SIG-M5 treated with dmso at 0.1 percent for 504 hours (cell line): ENCODE results near the gene ATRN.

Experiments used
- DNase-seq: peaks from one replicate; lab custom pipeline; 2025; ENCODE audit not compliant: unreplicated experiment; lab: John Stamatoyannopoulos, UW

Gene ATRN

GRCh38 chr20:3673221-3674070 is 202.6 kb downstream of the ATRN start:
- no peak for DNase-seq

- no peak for DNase-seq
These were observed 203.6 kb downstream of the ATRN start for GRCh38 chr20:3674447-3674846.

GRCh38 chr20:3674995-3675900 is 204.4 kb downstream of the ATRN start:
- no peak for DNase-seq

DNA sequence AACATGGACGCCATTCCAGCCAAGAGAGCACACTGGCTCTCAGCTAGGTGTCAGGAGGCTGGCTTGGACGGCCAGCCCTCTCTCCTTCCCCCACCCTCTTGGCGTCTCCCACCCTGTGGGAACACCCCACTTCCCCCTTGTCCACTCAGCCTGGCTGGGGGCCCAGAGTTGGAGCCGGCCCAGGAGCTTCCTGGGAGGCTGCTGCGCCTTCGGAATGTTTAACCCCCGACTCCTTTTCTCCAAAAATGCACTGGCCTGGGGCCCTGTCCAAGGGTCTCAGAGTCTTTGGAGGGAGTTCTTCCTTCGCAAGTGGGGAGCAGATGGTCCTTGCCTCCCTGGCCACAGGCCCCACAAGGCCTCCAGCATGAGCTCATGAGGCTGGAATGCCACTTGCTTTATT is 206.9 kb downstream of the ATRN start:
- no peak for DNase-seq

- DNase-seq, result no peak
These were observed 207.4 kb downstream of the ATRN start for GRCh38 chr20:3678198-3678597.

GRCh38 chr20:3678856-3679720 is 208.3 kb downstream of the ATRN start:
- DNase-seq, result no peak

- DNase-seq, result no peak
These were observed 209.2 kb downstream of the ATRN start for GRCh38 chr20:3679749-3680700.

DNA sequence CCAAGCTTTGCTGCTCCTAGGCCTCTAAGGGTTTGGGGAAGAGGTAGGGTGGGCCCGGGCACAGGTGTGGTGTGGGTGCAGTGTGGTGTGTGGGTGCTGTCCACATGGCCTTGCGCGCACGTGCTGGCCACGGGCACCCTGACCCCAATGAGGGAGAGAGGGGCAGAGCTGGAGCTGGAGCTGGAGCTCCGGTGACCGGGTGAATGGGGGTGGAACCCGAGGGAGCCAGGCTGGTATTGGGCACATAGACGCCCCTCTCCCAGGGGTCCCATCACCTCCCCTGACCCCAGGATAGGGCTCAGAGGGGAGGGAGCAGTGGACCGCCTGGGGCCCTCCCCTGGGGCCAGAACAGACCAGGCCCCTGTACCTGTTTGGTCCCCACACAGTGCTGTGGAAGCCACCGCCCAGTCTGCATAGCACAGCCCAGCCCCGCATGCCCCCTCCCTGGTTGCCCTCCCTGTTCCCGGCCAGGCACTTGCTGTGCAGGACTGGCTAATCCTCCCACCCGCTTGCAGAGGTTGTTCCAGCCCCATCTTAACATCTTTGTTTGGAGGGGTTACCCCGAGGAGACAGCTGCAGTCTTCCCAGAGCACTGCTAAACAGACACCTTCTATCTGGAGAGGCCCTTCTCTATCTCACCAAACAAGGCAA is 210.0 kb downstream of the ATRN start:
- DNase-seq, result no peak

DNA sequence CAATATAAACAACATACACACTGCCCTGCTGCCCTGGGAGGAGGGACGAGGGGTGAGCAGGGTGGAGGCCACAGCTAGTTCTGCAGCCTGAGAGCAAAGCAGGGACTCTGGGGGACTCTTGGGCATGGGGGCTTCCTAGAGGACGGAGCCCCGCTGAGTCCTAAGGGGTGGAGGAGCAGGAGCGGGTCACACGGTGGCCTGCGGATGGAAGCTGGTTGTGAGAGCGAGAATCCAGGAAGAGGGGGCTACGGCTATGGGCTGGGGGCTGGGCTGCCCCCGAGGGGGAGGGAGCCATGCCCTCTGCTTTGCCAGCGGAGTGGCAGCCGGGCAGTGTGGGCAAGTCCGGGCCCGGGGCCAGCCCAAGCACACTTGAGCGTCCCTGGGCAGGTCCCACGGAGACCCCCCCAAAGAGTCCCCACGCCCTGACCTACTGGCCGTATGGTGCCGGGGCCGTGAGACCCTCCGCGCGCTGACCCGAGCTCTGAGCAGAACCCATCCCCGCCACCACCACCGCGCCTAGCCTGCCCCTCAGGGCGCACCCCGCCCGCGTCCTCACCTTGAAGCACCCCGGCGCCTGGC is 210.6 kb downstream of the ATRN start:
- no peak for DNase-seq

GRCh38 chr20:3681931-3682781 is 211.3 kb downstream of the ATRN start, which contains the start of gene ADAM33:
Gene ADAM33 (minus strand): TSS chr20:3682010. CDS start chr20:3682004, 6 bp downstream.
- no peak for DNase-seq

DNA sequence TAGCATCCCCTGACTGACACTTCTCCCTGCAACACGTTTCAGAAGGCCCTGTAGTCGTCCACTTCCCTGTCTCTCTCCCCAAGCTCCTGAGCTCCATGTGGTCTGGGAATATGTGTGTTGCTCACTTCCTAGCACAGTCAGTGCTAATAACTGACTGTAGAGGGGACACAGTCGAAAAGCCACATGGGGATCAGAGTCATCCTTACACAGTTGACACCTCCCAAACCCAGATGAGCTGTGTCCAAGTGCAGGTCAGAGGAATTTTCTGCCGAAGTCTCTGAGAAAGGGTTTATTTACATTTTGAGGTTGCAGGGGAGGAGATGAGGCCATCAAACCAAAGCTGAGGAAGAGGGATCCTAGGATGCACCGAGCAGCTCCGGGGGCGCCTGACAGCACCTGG is 214.5 kb downstream of the ATRN start:
- no peak for DNase-seq

GRCh38 chr20:3686421-3686820 is 215.6 kb downstream of the ATRN start:
- DNase-seq, result no peak

DNA sequence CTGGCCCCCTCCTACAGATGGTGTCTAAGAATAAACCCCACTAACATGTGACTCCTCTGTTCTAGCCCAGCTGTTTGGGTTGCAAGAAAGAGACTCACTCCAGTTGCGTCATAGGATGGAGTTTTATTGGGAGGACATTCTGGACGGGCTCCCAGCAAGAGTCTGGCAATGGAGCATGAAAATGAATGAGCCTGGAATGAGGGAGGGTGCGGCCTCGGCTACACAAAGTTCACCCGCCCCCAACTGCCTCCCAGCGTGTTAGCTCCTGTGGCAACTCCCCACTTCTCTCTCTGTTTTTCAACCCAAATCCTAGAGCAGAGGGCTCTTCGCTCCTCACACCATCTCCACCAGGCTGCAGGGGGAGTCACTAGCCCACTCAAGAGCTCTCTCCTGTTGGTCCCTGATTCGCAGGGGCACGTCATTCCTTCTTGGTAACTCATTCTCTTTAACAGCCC is 216.1 kb downstream of the ATRN start:
- peak; percentile 10 for DNase-seq

DNA sequence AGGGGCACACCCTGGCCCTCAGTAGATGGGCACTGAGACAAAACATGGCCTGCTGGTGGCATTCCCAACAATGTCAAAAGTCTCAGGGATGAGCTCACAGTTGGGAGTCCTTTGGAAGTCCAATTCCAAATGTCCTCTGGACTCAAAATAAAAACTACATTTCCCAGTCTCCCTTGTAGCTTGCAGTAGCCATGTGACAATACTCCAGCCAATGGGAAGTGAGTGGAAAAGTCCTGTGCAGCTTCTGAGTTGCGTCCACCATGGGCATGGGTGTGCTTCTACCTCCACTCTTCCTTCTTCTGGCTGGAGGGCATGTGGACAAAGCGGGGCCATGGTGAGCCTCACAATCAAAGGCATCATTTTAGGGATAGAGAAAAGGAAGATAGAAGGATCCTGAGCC is 216.8 kb downstream of the ATRN start:
- DNase-seq, result peak; percentile 28

GRCh38 chr20:3689978-3690377 is 219.2 kb downstream of the ATRN start:
- no peak for DNase-seq

GRCh38 chr20:3690413-3690812 is 219.6 kb downstream of the ATRN start:
- DNase-seq, result no peak

DNA sequence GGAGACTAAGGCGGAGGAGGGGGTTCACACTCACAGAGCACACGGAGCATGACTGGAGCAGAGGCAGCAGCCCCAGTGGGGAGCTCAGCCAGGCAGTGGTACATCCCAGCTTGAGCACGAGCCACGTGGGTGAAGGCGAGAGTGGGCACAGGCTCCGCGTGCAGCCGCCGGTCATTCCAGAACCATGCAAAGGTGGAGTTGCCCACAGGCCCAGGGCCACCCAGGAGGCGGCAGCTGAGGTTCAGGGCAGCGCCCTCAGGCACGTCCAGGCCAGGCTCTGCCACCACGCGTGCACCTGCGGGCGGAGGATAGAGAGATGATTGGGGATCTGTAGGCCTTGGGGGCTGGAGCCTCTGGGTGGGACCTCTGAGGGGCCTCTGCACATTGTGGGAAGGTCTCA is 220.5 kb downstream of the ATRN start:
- no peak for DNase-seq

DNA sequence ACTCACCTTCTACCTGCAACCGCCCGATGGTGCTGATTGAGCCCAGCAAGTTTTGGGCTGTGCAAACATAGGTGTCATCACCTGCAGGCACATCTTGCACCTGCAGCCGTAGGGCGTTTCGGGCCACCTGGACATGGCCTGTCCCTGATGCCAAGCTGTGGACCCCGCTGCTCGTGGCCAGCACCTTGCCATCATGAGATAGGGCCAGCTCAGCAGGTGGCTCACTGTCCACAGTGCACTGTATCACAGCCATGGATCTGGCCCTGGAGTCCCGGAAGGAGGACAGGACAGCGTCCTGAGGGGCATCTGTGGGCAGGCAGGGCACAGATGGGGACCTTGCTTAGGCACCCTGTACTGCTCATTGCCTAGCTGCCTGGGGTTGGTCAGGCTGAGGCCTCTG is 221.1 kb downstream of the ATRN start:
- no peak for DNase-seq
